GM12878 (cell line): Measurements from ENCODE around the gene AP2B1. TPM values are rescaled to one million over a fixed set of nuclear protein-coding genes. Genes with fewer than 3 reads are reported as not detected.

Experiments used
- ATAC-seq: fragments of 200-7000 bp; cut with Tn5 transposase; 3 replicates; pipeline ENCODE4 v1.9.1; 2020; ENCODE audit warnings: mild to moderate bottlenecking, moderate library complexity
- BruUV-seq: library from RNA; stranded (reverse); fragments of 400-500 nt; replicated peaks from 2 replicates; lab custom pipeline; 2021; lab: Mats Ljungman, UMichigan
- CTCF ChIA-PET: fragments of 300-600 bp; sonication (Branson Sonifier 250); formaldehyde crosslinking; extraction: SDS; loops from one replicate; lab custom pipeline; 2021; ENCODE audit warnings: inconsistent platforms; lab: Yijun Ruan, JAX
- POLR2A ChIA-PET: fragments of 350-600 bp; formaldehyde crosslinking; extraction: SDS; loops from one replicate; lab custom pipeline; 2021; ENCODE audit warnings: inconsistent platforms; lab: Charles Lee
- RAD21 ChIA-PET: fragments of 300-600 bp; sonication (Branson Sonifier 250); formaldehyde crosslinking; loops from one replicate; lab custom pipeline; 2023; ENCODE audit warnings: antibody characterized with exemption; ENCODE audit not compliant: unreplicated experiment; lab: Charles Lee
- SMC1A ChIA-PET: fragments of 300-600 bp; sonication (Branson Sonifier 250); formaldehyde crosslinking; loops from one replicate; lab custom pipeline; 2023; ENCODE audit not compliant: unreplicated experiment, uncharacterized antibody; lab: Charles Lee
- DNase-seq: peaks from one replicate; pipeline ENCODE4 v3.0.0-alpha.2; 2011; ENCODE audit warnings: low read depth, low spot score
- FAIRE-seq: peaks from 3 replicates; lab custom pipeline; 2011; peaks lifted over from hg19 to GRCh38; lab: Jason Lieb, UNC
- H2AFZ ChIP-seq: 2 replicates; pipeline ENCODE4 v1.6.0; 2011; ENCODE audit warnings: low read depth, low read length, control low read depth; ENCODE audit not compliant: control insufficient read depth
- H3K27ac ChIP-seq: 2 replicates; pipeline ENCODE4 v1.5.1; 2011; ENCODE audit warnings: control low read depth; ENCODE audit not compliant: control insufficient read depth, insufficient read depth
- H3K27me3 ChIP-seq, 2 experiments: replicated peaks in 1 of 2; 2 replicates each; pipeline versions ENCODE4 v1.6.0 to v1.6.1; 2011; ENCODE audit warnings: low read length in 1 of 2; ENCODE audit not compliant: control insufficient read depth in 2 of 2, insufficient read depth in 2 of 2
- H3K36me3 ChIP-seq, 2 experiments: 2 replicates each; pipeline ENCODE4 v1.5.1; 2011; ENCODE audit warnings: low read length in 1 of 2; ENCODE audit not compliant: control insufficient read depth in 2 of 2, insufficient read depth in 2 of 2
- H3K4me1 ChIP-seq: 2 replicates; pipeline ENCODE4 v1.6.1; 2011; ENCODE audit warnings: mild to moderate bottlenecking, low read length, moderate library complexity, mixed read lengths; ENCODE audit not compliant: control insufficient read depth, insufficient read depth
- H3K4me2 ChIP-seq: 2 replicates; pipeline ENCODE4 v1.6.0; 2011; ENCODE audit warnings: control low read depth; ENCODE audit not compliant: control insufficient read depth, insufficient read depth
- H3K4me3 ChIP-seq: fragments of 200-600 bp; sonication (generic); 2 replicates; pipeline ENCODE4 v1.5.1; 2016
- H3K79me2 ChIP-seq: 2 replicates; pipeline ENCODE4 v1.6.0; 2011; ENCODE audit warnings: low read length; ENCODE audit not compliant: control insufficient read depth, insufficient read depth
- H3K9ac ChIP-seq: 2 replicates; pipeline ENCODE4 v1.8.0; 2011; ENCODE audit warnings: low read length, control low read depth, mixed read lengths; ENCODE audit not compliant: control insufficient read depth, insufficient read depth
- H3K9me3 ChIP-seq: replicated peaks from 3 replicates; pipeline ENCODE4 v1.5.1; 2011; ENCODE audit warnings: mild to moderate bottlenecking, low read length; ENCODE audit not compliant: control insufficient read depth, insufficient read depth
- H4K20me1 ChIP-seq: 2 replicates; pipeline ENCODE4 v1.6.0; 2011; ENCODE audit not compliant: control insufficient read depth, insufficient read depth
- ELK1 ChIP-seq: IDR thresholded peaks from 2 replicates; pipeline ENCODE4 v1.6.1; 2012; ENCODE audit warnings: low read depth, low read length, improper control_type of control experiment
- HCFC1 ChIP-seq: fragments of 150-350 bp; IDR thresholded peaks from 2 replicates; pipeline ENCODE4 v1.6.1; 2014; ENCODE audit warnings: low read length
- WGBS: methylation state at CpG from one replicate; pipeline ENCODE4 v1.1.6; 2016; ENCODE audit warnings: low lambda C conversion rate; ENCODE audit not compliant: insufficient replicate concordance, insufficient coverage; ENCODE audit errors: missing lambda C conversion rate; 5-methylcytosine and 5-hydroxymethylcytosine counted together
- in situ Hi-C: fragments of 300-500 bp; cut with MboI; formaldehyde crosslinking; loops from 9 replicates; pipeline ENCODE4 v1.14.3; 2018; ENCODE audit warnings: mixed read lengths
- intact Hi-C: fragments of 100-400 bp; cut with micrococcal nuclease; formaldehyde crosslinking; loops from one replicate; pipeline ENCODE4 v1.14.2; 2022; ENCODE audit not compliant: unreplicated experiment
- polyA plus RNA-seq, 11 experiments: library from polyadenylated mRNA; depleted of rRNA in 4 of 11; unstranded in 6 of 11; stranded (reverse) in 5 of 11; fragments of >200 nt; fragmentation: Nextera tagmentation in 4 of 11; fragmentation: Illumina TruSeq in 1 of 11; extraction: Ambion mirVana in 4 of 11; extraction: Trizol in 1 of 11; gene quantifications; 1 replicate in 1 of 11; 2 replicates in 10 of 11; pipeline versions ENCODE4 v1.2.1 to v1.2.3, GENCODE V29; 2011 to 2016; ENCODE audit warnings: inconsistent platforms in 2 of 11, missing spikeins in 2 of 11, low read depth in 1 of 11
- total RNA-seq, 4 experiments: library from RNA; depleted of rRNA in 3 of 4; stranded (reverse); fragments of >200 nt in 3 of 4; fragmentation: Illumina TruSeq in 1 of 4; extraction: Trizol in 1 of 4; gene quantifications; 2 replicates each; pipeline versions ENCODE4 v1.2.1 to v1.2.3, GENCODE V29; 2013 to 2021
- TF ChIP-seq, protein P1 (sequence below): fragments of 450-650 bp; IDR thresholded peaks from 2 replicates; pipeline ENCODE4 v1.6.1; 2017; ENCODE audit warnings: low read depth, mild to moderate bottlenecking, moderate library complexity

The AP2B1 gene
- total and polyA plus RNA-seq, 10 of the 15 experiments (the other 5 are each of a cell fraction or from before 2014, with no cell fraction given), result 18.6 to 112 (median 53.9) TPM

- in situ Hi-C loops (no loop called here), intact Hi-C loops (no loop called here)
- H3K27me3 ChIP-seq, result no peaks in the 10 kb centered on the region
- ChIA-PET SMC1A (interaction anchor here (1.2 kb wide), 1 partner anchor 9 kb away, joined by 3 read pairs; no protein-coding TSS in a partner anchor), RAD21 (no interaction called here), CTCF (interaction anchor here (3.1 kb wide), 1 partner anchor 21 kb away, joined by 11 read pairs; no protein-coding TSS in a partner anchor), POLR2A (interaction anchor here (1.0 kb wide), 1 partner anchor 18 kb away, joined by 3 read pairs; no protein-coding TSS in a partner anchor)
- H3K4me3 ChIP-seq, result no peak overlapping the region
- WGBS, result 66% methylated on average over 6 of the region's 6 CpGs
- H3K9me3 ChIP-seq, result no peaks in the 10 kb centered on the region
- H3K27ac ChIP-seq, result no peak overlapping the region
- no TSS peak for BruUV-seq
- no peaks in the 10 kb centered on the region for H4K20me1 ChIP-seq
- FAIRE-seq (no peak), DNase-seq (no peak), ATAC-seq (no peak)
- no peaks in the 10 kb centered on the region for H3K4me1 ChIP-seq
- H3K36me3 ChIP-seq, result peaks cover 3 to 5% of the 10 kb centered on the region in 2 experiments; a peak in 3 of 4 replicates
- H3K9ac ChIP-seq, result no peak overlapping the region
- no peak overlapping the region for H2AFZ ChIP-seq
- TF ChIP-seq, protein P1, sequence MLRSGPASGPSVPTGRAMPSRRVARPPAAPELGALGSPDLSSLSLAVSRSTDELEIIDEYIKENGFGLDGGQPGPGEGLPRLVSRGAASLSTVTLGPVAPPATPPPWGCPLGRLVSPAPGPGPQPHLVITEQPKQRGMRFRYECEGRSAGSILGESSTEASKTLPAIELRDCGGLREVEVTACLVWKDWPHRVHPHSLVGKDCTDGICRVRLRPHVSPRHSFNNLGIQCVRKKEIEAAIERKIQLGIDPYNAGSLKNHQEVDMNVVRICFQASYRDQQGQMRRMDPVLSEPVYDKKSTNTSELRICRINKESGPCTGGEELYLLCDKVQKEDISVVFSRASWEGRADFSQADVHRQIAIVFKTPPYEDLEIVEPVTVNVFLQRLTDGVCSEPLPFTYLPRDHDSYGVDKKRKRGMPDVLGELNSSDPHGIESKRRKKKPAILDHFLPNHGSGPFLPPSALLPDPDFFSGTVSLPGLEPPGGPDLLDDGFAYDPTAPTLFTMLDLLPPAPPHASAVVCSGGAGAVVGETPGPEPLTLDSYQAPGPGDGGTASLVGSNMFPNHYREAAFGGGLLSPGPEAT, result no peak
- TF ChIP-seq HCFC1 (no peak), ELK1 (no peak)
- no peaks in the 10 kb centered on the region for H3K79me2 ChIP-seq
- no peak overlapping the region for H3K4me2 ChIP-seq
These were observed 139.2 kb downstream of the AP2B1 start for GRCh38 chr17:35726127-35726952.
